SK-N-SH (cell line): Measurements from ENCODE around the gene CDKN1A. TPM values are rescaled to one million over a fixed set of nuclear protein-coding genes. Genes with fewer than 3 reads are reported as not detected.

Experiments
- CTCF ChIA-PET: fragments of 300-600, 350-600 bp; formaldehyde crosslinking; extraction: SDS; loops from one replicate; lab custom pipeline; 2021; lab: Yijun Ruan, JAX
- POLR2A ChIA-PET: fragments of 350-600 bp; sonication (Branson Sonifier 250); formaldehyde crosslinking; extraction: SDS; loops from one replicate; lab custom pipeline; 2020; ENCODE audit warnings: antibody characterized with exemption, inconsistent platforms; lab: Yijun Ruan, JAX
- DNase-seq: peaks from one replicate; pipeline ENCODE4 v3.0.0; 2012
- H2AFZ ChIP-seq: fragments of 200-600 bp; sonication (generic); 2 replicates; pipeline ENCODE4 v1.8.1; 2016; ENCODE audit warnings: antibody characterized with exemption, mild to moderate bottlenecking, low read depth
- H3F3A ChIP-seq: fragments of 200-600 bp; sonication (generic); replicated peaks from 2 replicates; pipeline ENCODE3; 2016; ENCODE audit warnings: antibody characterized with exemption, mild to moderate bottlenecking; ENCODE audit not compliant: insufficient read depth
- H3K27ac ChIP-seq, 2 experiments: fragments of 200-500 bp in 1 of 2; fragments of 200-600 bp in 1 of 2; sonication (Bioruptor generic) in 1 of 2; sonication (generic), shearing (Covaris generic) in 1 of 2; 2 replicates each; pipeline versions ENCODE4 v1.5.1 to v1.6.1; 2014 to 2016; ENCODE audit warnings: low read depth in 2 of 2, inconsistent platforms in 1 of 2, low read length in 1 of 2, mild to moderate bottlenecking in 1 of 2, mixed read lengths in 1 of 2
- H3K27me3 ChIP-seq: fragments of 200-600 bp; sonication (generic), shearing (Covaris generic); 2 replicates; pipeline ENCODE4 v1.6.1; 2016; ENCODE audit warnings: mixed run types; ENCODE audit not compliant: insufficient read depth
- H3K36me3 ChIP-seq, 2 experiments: fragments of 200-500 bp in 1 of 2; fragments of 200-600 bp in 1 of 2; sonication (Bioruptor generic) in 1 of 2; sonication (generic) in 1 of 2; replicated peaks in 1 of 2; 2 replicates each; pipeline versions ENCODE3 to v1.5.1; 2014 to 2016; ENCODE audit warnings: low read length in 1 of 2, mild to moderate bottlenecking in 1 of 2; ENCODE audit not compliant: insufficient read depth in 2 of 2, control insufficient read depth in 1 of 2
- H3K4me1 ChIP-seq, 2 experiments: fragments of 200-500 bp in 1 of 2; fragments of 200-600 bp in 1 of 2; sonication (Bioruptor generic) in 1 of 2; sonication (generic), shearing (Covaris generic) in 1 of 2; 2 replicates each; pipeline versions ENCODE4 v1.5.1 to v1.6.1; 2014 to 2016; ENCODE audit warnings: low read depth in 1 of 2, low read length in 1 of 2, mixed run types in 1 of 2; ENCODE audit not compliant: insufficient read depth in 2 of 2, control insufficient read depth in 1 of 2
- H3K4me2 ChIP-seq: fragments of 200-600 bp; sonication (generic), shearing (Covaris generic); 2 replicates; pipeline ENCODE4 v1.6.1; 2017; ENCODE audit warnings: mixed run types
- H3K4me3 ChIP-seq, 2 experiments: fragments of 200-500 bp in 1 of 2; fragments of 200-600 bp in 1 of 2; sonication (Bioruptor generic) in 1 of 2; sonication (generic), shearing (Covaris generic) in 1 of 2; 2 replicates each; pipeline versions ENCODE4 v1.5.1 to v1.8.1; 2014 to 2016; ENCODE audit warnings: low read depth in 2 of 2, inconsistent platforms in 1 of 2, low read length in 1 of 2, mild to moderate bottlenecking in 1 of 2, mixed read lengths in 1 of 2, moderate library complexity in 1 of 2
- H3K79me2 ChIP-seq: fragments of 200-600 bp; sonication (generic); 2 replicates; pipeline ENCODE4 v1.8.1; 2017; ENCODE audit warnings: mild to moderate bottlenecking; ENCODE audit not compliant: insufficient read depth
- H3K9ac ChIP-seq: fragments of 200-600 bp; sonication (generic); 2 replicates; pipeline ENCODE4 v1.6.1; 2017; ENCODE audit warnings: mixed run types
- H3K9me2 ChIP-seq: fragments of 200-600 bp; sonication (generic); 2 replicates; pipeline ENCODE4 v1.6.1; 2017; ENCODE audit warnings: mixed run types
- H3K9me3 ChIP-seq: fragments of 200-600 bp; sonication (generic); 2 replicates; pipeline ENCODE4 v1.6.1; 2017; ENCODE audit warnings: mixed run types, mild to moderate bottlenecking, moderate library complexity
- H4K20me1 ChIP-seq: fragments of 200-600 bp; sonication (generic); 2 replicates; pipeline ENCODE4 v1.6.1; 2017; ENCODE audit warnings: mild to moderate bottlenecking, mixed run types; ENCODE audit not compliant: insufficient read depth
- CHD2 ChIP-seq: fragments of 150-350 bp; IDR thresholded peaks from 2 replicates; pipeline ENCODE4 v1.6.1; 2018; ENCODE audit warnings: low read length; ENCODE audit not compliant: partially characterized antibody
- EP300 ChIP-seq, 2 experiments: IDR thresholded peaks; 2 replicates each; pipeline versions ENCODE4 v1.4.0 to v1.6.1; 2012; ENCODE audit warnings: borderline replicate concordance in 1 of 2, low read depth in 1 of 2, low read length in 1 of 2
- EZH2phosphoT487 ChIP-seq: fragments of 200-600 bp; sonication (generic); IDR thresholded peaks from 2 replicates; pipeline ENCODE4 v1.6.1; 2017; ENCODE audit warnings: low read depth, mixed run types, mild to moderate bottlenecking, antibody characterized with exemption, moderate library complexity, borderline replicate concordance
- FOSL2 ChIP-seq: IDR thresholded peaks from 2 replicates; pipeline ENCODE4 v1.4.0; 2012; ENCODE audit warnings: low read depth, mild to moderate bottlenecking, moderate library complexity, borderline replicate concordance
- FOXM1 ChIP-seq: IDR thresholded peaks from 2 replicates; pipeline ENCODE4 v1.4.0; 2012; ENCODE audit warnings: low read depth, mild to moderate bottlenecking
- GABPA ChIP-seq: IDR thresholded peaks from 2 replicates; pipeline ENCODE4 v1.4.0; 2012; ENCODE audit warnings: low read depth, mild to moderate bottlenecking
- GATA2 ChIP-seq: sonication (generic); formaldehyde crosslinking; IDR thresholded peaks from 2 replicates; pipeline ENCODE4 v1.5.0; 2020; ENCODE audit warnings: mild to moderate bottlenecking, missing genetic modification reagents
- IRF3 ChIP-seq: fragments of 150-350 bp; IDR thresholded peaks from 2 replicates; pipeline ENCODE4 v1.6.1; 2016; ENCODE audit warnings: mild to moderate bottlenecking, low read depth, low read length
- MAX ChIP-seq: IDR thresholded peaks from 2 replicates; pipeline ENCODE4 v1.4.0; 2012; ENCODE audit warnings: low read depth
- MEF2A ChIP-seq: IDR thresholded peaks from 2 replicates; pipeline ENCODE4 v1.4.0; 2012; ENCODE audit warnings: low read depth, borderline replicate concordance
- MXI1 ChIP-seq: IDR thresholded peaks from 2 replicates; pipeline ENCODE4 v1.6.1; 2012; ENCODE audit warnings: mild to moderate bottlenecking, low read depth, low read length, improper control_type of control experiment
- NFIC ChIP-seq: IDR thresholded peaks from 2 replicates; pipeline ENCODE4 v1.4.0; 2012; ENCODE audit warnings: borderline replicate concordance
- PBX3 ChIP-seq: IDR thresholded peaks from 2 replicates; pipeline ENCODE4; 2012
- POLR2AphosphoS5 ChIP-seq: IDR thresholded peaks from 2 replicates; pipeline ENCODE4 v1.6.1; 2012; ENCODE audit warnings: low read depth, low read length
- RAD21 ChIP-seq: IDR thresholded peaks from 2 replicates; pipeline ENCODE4 v1.6.1; 2012; ENCODE audit warnings: mild to moderate bottlenecking, low read length
- RFX5 ChIP-seq: IDR thresholded peaks from 2 replicates; pipeline ENCODE4 v1.6.1; 2012; ENCODE audit warnings: mild to moderate bottlenecking, improper control_type of control experiment, low read length
- TAF1 ChIP-seq: IDR thresholded peaks from 2 replicates; pipeline ENCODE4 v1.6.1; 2012; ENCODE audit warnings: low read depth, mild to moderate bottlenecking, low read length, moderate library complexity, borderline replicate concordance
- TEAD4 ChIP-seq: IDR thresholded peaks from 2 replicates; pipeline ENCODE4 v1.4.0; 2012; ENCODE audit warnings: mild to moderate bottlenecking, borderline replicate concordance; ENCODE audit not compliant: insufficient read depth
- WGBS: methylation state at CpG from one replicate; pipeline ENCODE4 v1.1.6; 2017; ENCODE audit warnings: low lambda C conversion rate; 5-methylcytosine and 5-hydroxymethylcytosine counted together
- polyA plus RNA-seq, 3 experiments: library from polyadenylated mRNA; depleted of rRNA; stranded (reverse); fragments of >200 nt; gene quantifications; 2 replicates each; pipeline ENCODE4 v1.2.3, GENCODE V29; 2012
- TF ChIP-seq, protein P1 (sequence below): fragments of 200-600 bp; sonication (generic); IDR thresholded peaks from 2 replicates; pipeline ENCODE4 v1.6.1; 2017; ENCODE audit warnings: antibody characterized with exemption, mild to moderate bottlenecking, moderate library complexity

The CDKN1A gene
- polyA plus RNA-seq, 1 of the 3 experiments (the other 2 are of a cell fraction): 747 TPM

DNA sequence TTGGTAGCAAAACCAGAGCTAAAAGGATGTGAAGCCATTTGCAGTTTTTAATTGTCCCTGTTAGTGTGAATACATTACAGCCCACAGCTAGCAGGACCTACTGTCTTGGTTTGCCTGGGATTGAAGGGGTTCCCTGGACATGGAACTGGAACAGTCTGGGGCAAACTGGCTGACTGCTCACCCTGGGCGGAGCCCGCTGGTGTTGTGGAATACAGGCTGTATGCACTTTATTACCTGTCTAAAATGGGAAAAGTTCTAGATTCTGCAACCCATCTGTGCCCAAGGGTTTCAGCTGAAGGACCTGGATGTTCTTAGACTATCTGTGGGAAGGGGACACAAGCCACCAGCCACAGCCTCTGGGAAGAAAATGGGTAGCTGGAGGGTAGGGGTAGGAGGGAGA is 12.2 kb upstream of the CDKN1A start:
- H3K79me2 ChIP-seq: no peaks in the 10 kb centered on the region
- no peaks in the 10 kb centered on the region for H3K9me2 ChIP-seq
- ChIA-PET POLR2A (interaction anchor here (1.2 to 2.1 kb wide), 3 partner anchors 9 to 12 kb away, joined by 5 to 24 read pairs (median 9); partner anchors contain the start of gene CDKN1A), CTCF (interaction anchor here (0.9 to 1.7 kb wide), 5 partner anchors 13 to 48 kb away, joined by 3 to 7 read pairs (median 4); no protein-coding TSS in a partner anchor)
- peak overlapping the region; percentile 40; the same call in 1 of the 2 replicates for H3K9ac ChIP-seq
- H3K4me3 ChIP-seq: no peak overlapping the region
- no peaks in the 10 kb centered on the region for H3K36me3 ChIP-seq
- H3K27me3 ChIP-seq: no peaks in the 10 kb centered on the region
- H2AFZ ChIP-seq: peak overlapping the region; percentile 87; the same call in 1 of the 2 replicates
- H3K9me3 ChIP-seq: no peaks in the 10 kb centered on the region
- peaks cover 19 to 24% of the 10 kb centered on the region in 2 experiments for H3K4me1 ChIP-seq
- WGBS: 92% methylated on average over 2 of the region's 2 CpGs
- TF ChIP-seq MAX (no peak), FOSL2 (no peak)
- H4K20me1 ChIP-seq: no peaks in the 10 kb centered on the region
- H3K4me2 ChIP-seq: no peak overlapping the region; the same call in 1 of the 2 replicates
- peak overlapping the region; percentile 89 to 95; a peak in 3 of 4 replicates for H3K27ac ChIP-seq
- H3F3A ChIP-seq: peaks cover 8% of the 10 kb centered on the region
- no peak for DNase-seq

DNA sequence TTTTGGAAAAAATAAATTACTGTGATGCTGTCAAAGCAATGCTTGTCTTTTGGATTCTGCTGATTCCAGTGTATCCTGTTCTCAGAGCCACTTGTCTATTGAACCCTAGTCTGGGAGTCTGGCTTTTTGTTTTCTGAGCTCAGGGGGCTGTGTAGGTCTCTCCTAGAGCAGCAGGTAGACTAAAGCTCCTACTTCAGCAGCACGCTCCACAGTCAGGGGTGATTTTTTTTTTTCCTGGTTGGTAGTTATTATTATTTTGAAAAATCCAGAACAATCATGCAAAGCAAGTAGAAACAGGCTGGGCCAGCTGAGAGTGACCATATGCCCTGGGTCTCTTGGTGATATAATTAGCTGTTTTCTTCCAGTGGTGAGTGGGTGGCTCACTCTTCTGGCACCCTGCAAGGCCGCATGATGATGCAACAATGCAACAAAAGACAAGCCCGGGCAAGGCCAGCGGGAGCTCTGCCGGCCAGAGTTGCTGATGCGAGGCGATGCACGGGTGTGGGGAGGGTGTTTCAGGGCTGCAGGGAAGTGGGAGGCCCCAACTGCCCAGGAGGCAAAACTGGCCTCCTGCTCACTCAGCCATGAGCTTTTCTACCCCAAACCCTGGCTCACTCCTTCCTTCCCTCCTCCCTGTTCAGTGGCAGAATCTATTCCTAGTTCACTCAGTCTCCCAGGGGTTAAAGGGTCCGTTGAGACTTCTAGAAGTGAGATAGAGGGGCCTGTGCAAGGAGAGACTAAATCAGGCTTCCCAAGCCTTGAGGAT is 11.5 kb upstream of the CDKN1A start:
- Histone ChIP-seq H3K27me3 (no peaks in the 10 kb centered on the region), H3K4me1 (peaks cover 19 to 24% of the 10 kb centered on the region in 2 experiments), H3K9me3 (no peaks in the 10 kb centered on the region), H3K36me3 (no peaks in the 10 kb centered on the region), H3K4me3 (no peak overlapping the region), H3K79me2 (no peaks in the 10 kb centered on the region), H3K9ac (peak overlapping the region; percentile 60), H3K27ac (peak overlapping the region; percentile 89 to 95), H3K9me2 (no peaks in the 10 kb centered on the region), H4K20me1 (no peaks in the 10 kb centered on the region), H3F3A (peaks cover 8% of the 10 kb centered on the region), H3K4me2 (peak overlapping the region; percentile 57), H2AFZ (peak overlapping the region; percentile 87)
- 42% methylated on average over 9 of the region's 9 CpGs for WGBS
- ChIA-PET POLR2A (interaction anchor here (1.2 to 2.1 kb wide), 3 partner anchors 9 to 12 kb away, joined by 5 to 24 read pairs (median 9); partner anchors contain the start of gene CDKN1A), CTCF (interaction anchor here (0.9 to 1.7 kb wide), 6 partner anchors 9 to 48 kb away, joined by 3 to 7 read pairs (median 4); no protein-coding TSS in a partner anchor)
- peak; percentile 62 for DNase-seq
- peak; percentile 50; the same call in 1 of the 2 replicates for TF ChIP-seq MEF2A
- TF ChIP-seq EZH2phosphoT487: no peak
- TF ChIP-seq, protein P1, sequence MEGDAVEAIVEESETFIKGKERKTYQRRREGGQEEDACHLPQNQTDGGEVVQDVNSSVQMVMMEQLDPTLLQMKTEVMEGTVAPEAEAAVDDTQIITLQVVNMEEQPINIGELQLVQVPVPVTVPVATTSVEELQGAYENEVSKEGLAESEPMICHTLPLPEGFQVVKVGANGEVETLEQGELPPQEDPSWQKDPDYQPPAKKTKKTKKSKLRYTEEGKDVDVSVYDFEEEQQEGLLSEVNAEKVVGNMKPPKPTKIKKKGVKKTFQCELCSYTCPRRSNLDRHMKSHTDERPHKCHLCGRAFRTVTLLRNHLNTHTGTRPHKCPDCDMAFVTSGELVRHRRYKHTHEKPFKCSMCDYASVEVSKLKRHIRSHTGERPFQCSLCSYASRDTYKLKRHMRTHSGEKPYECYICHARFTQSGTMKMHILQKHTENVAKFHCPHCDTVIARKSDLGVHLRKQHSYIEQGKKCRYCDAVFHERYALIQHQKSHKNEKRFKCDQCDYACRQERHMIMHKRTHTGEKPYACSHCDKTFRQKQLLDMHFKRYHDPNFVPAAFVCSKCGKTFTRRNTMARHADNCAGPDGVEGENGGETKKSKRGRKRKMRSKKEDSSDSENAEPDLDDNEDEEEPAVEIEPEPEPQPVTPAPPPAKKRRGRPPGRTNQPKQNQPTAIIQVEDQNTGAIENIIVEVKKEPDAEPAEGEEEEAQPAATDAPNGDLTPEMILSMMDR: no peak
- peak in 1 of 2 experiments; percentile 52; a peak in 1 of 4 replicates for TF ChIP-seq EP300 (IDR thresholded peaks at IDR 0.05; ENCODE audit: borderline replicate concordance in 1 of 2, low read depth in 1 of 2, low read length in 1 of 2)
- TF ChIP-seq PBX3: peak; percentile 14; the same call in 1 of the 2 replicates
- TF ChIP-seq POLR2AphosphoS5: peak; percentile 53; the same call in 1 of the 2 replicates
- TF ChIP-seq RFX5: no peak
- TF ChIP-seq CHD2: no peak
- TF ChIP-seq FOSL2: peak; percentile 50
- 0 out of 2 replicates have a peak, but pooled peaks have one; percentile 12 for TF ChIP-seq GATA2
- TF ChIP-seq GABPA: no peak
- TF ChIP-seq NFIC: peak; percentile 60
- TF ChIP-seq TEAD4: 0 out of 2 replicates have a peak, but pooled peaks have one; percentile 15
- peak; percentile 91 for TF ChIP-seq MAX
- TF ChIP-seq TAF1: no peak; the same call in 1 of the 2 replicates
- TF ChIP-seq RAD21: no peak; the same call in 1 of the 2 replicates
- peak; percentile 50; the same call in 1 of the 2 replicates for TF ChIP-seq MXI1
- TF ChIP-seq FOXM1: no peak
- no peak for TF ChIP-seq IRF3
